Keratinocyte (primary cell): ENCODE measurements around the gene TIPIN.

ENCODE experiments used
- CTCF ChIP-seq, 3 experiments: IDR thresholded peaks in 1 of 3; conservative IDR thresholded peaks in 1 of 3; optimal IDR thresholded peaks in 1 of 3; 2 replicates in 2 of 3; 3 replicates in 1 of 3; pipeline versions ENCODE3 to v1.5.1; 2011; ENCODE audit warnings: low read length in 3 of 3, mild to moderate bottlenecking in 3 of 3, moderate library complexity in 2 of 3, control low read depth in 1 of 3, inconsistent platforms in 1 of 3; ENCODE audit not compliant: insufficient read depth in 2 of 3; ENCODE audit errors: extremely low read depth in 1 of 3
- EZH2 ChIP-seq: IDR thresholded peaks from one replicate; pipeline ENCODE4 v1.6.1; 2012; ENCODE audit warnings: inconsistent platforms, mild to moderate bottlenecking, low read length, moderate library complexity

- TF ChIP-seq CTCF (optimal IDR thresholded peaks at IDR 0.05 in 1 of 3, IDR thresholded peaks at IDR 0.05 in 1 of 3, conservative IDR thresholded peaks at IDR 0.05 in 1 of 3; ENCODE audit: extremely low read depth in 1 of 3, insufficient read depth in 2 of 3, low read length in 3 of 3), result no peak
- no peak for TF ChIP-seq EZH2
These were observed 31.5 kb upstream of the TIPIN start for GRCh38 chr15:66388043-66388363.
